Heart right ventricle (tissue), 16 donors: ENCODE results near the gene SLC6A12. TPM values are rescaled to one million over a fixed set of nuclear protein-coding genes. Genes with fewer than 3 reads are reported as not detected.

Experiments used
- ATAC-seq, 8 donors: fragments of 200-7000 bp; cut with Tn5 transposase; one replicate each; pipeline ENCODE4 v1.9.1; 2020; ENCODE audit warnings: mild to moderate bottlenecking in 8 of 8, moderate library complexity in 8 of 8, moderate number of reproducible peaks in 1 of 8
- DNase-seq, 2 donors: peaks; one replicate each; pipeline ENCODE4 v3.0.0-alpha.2; 2020
- H3K27ac ChIP-seq, 10 donors: fragments of 200-600 bp; sonication (generic) in 2 of 10; one replicate each; pipeline versions ENCODE4 v1.5.0 to v1.8.0; 2020 to 2022; ENCODE audit warnings: mild to moderate bottlenecking in 3 of 10
- H3K27me3 ChIP-seq, 7 donors: fragments of 200-600 bp; one replicate each; pipeline ENCODE4 v1.8.0; 2021 to 2022; ENCODE audit warnings: mild to moderate bottlenecking in 2 of 7
- H3K36me3 ChIP-seq, 9 donors: fragments of 200-600 bp; sonication (generic) in 1 of 9; one replicate each; pipeline versions ENCODE4 v1.5.0 to v1.8.0; 2020 to 2022; ENCODE audit warnings: mild to moderate bottlenecking in 2 of 9
- H3K4me1 ChIP-seq, 9 donors: fragments of 200-600 bp; sonication (generic) in 1 of 9; one replicate each; pipeline versions ENCODE4 v1.5.0 to v1.8.0; 2020 to 2022; ENCODE audit warnings: mild to moderate bottlenecking in 4 of 9
- H3K4me3 ChIP-seq, 10 donors: fragments of 200-600 bp; sonication (generic) in 2 of 10; one replicate each; pipeline versions ENCODE4 v1.5.0 to v1.8.0; 2020 to 2022; ENCODE audit warnings: mild to moderate bottlenecking in 7 of 10, moderate library complexity in 2 of 10
- H3K9me3 ChIP-seq, 11 donors: fragments of 200-600 bp in 10 of 11; sonication (generic) in 2 of 11; one replicate each; pipeline versions ENCODE4 v1.5.0 to v1.8.0; 2013 to 2022; ENCODE audit warnings: mild to moderate bottlenecking in 2 of 11, control low read depth in 1 of 11, moderate library complexity in 1 of 11
- CTCF ChIP-seq, 9 donors: fragments of 200-600 bp; sonication (generic) in 2 of 9; IDR thresholded peaks; one replicate each; pipeline versions ENCODE4 v1.5.0 to v1.8.0; 2021 to 2022; ENCODE audit warnings: antibody characterized with exemption in 9 of 9, mild to moderate bottlenecking in 5 of 9, moderate library complexity in 1 of 9
- WGBS, 2 donors: extraction: QIAGEN DNeasy Blood & Tissue Kit; methylation state at CpG; one replicate each; pipeline ENCODE4 v1.1.7; 2013; ENCODE audit warnings: inconsistent platforms in 1 of 2; 5-methylcytosine and 5-hydroxymethylcytosine counted together
- intact Hi-C, 10 donors: fragments of 100-400 bp; cut with DNase I; formaldehyde crosslinking; loops; one replicate each; pipeline versions ENCODE4 v1.11.1 to v1.14.2; 2022
- polyA plus RNA-seq, 2 donors: library from polyadenylated mRNA; stranded (reverse); fragments of 200-250 nt; gene quantifications; one replicate each; pipeline ENCODE4 v1.2.3, GENCODE V29; 2013
- total RNA-seq, 10 donors: library from RNA; stranded (reverse); fragmentation: NEBNext Ultra II Directional in 3 of 10; extraction: Animal tissue kit (Norgen Biotek cat#: 25700) in 3 of 10; gene quantifications; one replicate each; pipeline versions ENCODE4 v1.2.1 to v1.2.4, GENCODE V29; 2021 to 2023
- donor health status: Arrhythmogenic right ventricular cardiomyopathy.
- donor health status: ischemic (EF 13 %, LVEDD 7.1; RV severe dilation, severe dysfunction).
- donor health status: healthy with polysubstance abuse.
- donor health status: DM: no; HTN: yes; CAD: no.
- donor health status: DM: no; HTN: no; CAD: no.
- donor health status: ischemic (EF 25% LVEDD 6.9; RV normal size, moderate dysfunction).
- donor health status: ischemic (EF 25% LVEDD 5.7; RV mildly dilated, moderate dysfunction).
- donor health status: healthy.
- donor health status: DM: yes; HTN: yes; CAD: no.
- donor health status: Ischemic cardiomyopathy.
- donor health status: ischemic (EF 35%, LVEDD 5.7; RV mildly dilated, moderate dysfunction).
- donor health status: nonischemic (EF 11% LVEDD 7.7; RV severe dilation, severe dysfunction).
- donor health status: DM: yes; HTN: yes; CAD: no.
- donor health status: PGD.
- donor health status: ischemic (EF 29% LVEDD 5.4; RV normal size, mild dysfunction).
- donor health status: nonischemic (EF 23%, LVEDD 6.1; RV moderate dilation, normal function).

The SLC6A12 gene
- total and polyA plus RNA-seq, 12 donors: 0.14 to 1.4 (median 0.74) TPM

GRCh38 chr12:171276-171675 is 42.7 kb downstream of the SLC6A12 start:
- Histone ChIP-seq H3K27ac (peak overlapping the region in 1 of 10 donors; percentile 45), H3K27me3 (peaks cover 0 to 9% (median 0%) of the 10 kb centered on the region in 7 donors), H3K36me3 (peaks cover 0 to 11% (median 0%) of the 10 kb centered on the region in 9 donors), H3K9me3 (no peaks in the 10 kb centered on the region), H3K4me1 (peaks cover 19 to 96% (median 68%) of the 10 kb centered on the region in 9 donors), H3K4me3 (no peak overlapping the region)
- 89 to 93% methylated on average over 10 of the region's 10 CpGs for WGBS, 2 donors
- no peak for TF ChIP-seq CTCF (IDR thresholded peaks at IDR 0.05)
- ATAC-seq: no peak
- intact Hi-C loops: no loop called here
- DNase-seq: no peak

GRCh38 chr12:170371-171225 is 43.4 kb downstream of the SLC6A12 start:
- peaks cover 0 to 9% (median 0%) of the 10 kb centered on the region in 7 donors for H3K27me3 ChIP-seq
- intact Hi-C loops: no loop called here
- no peak overlapping the region for H3K4me3 ChIP-seq
- no peak for DNase-seq
- H3K36me3 ChIP-seq: peaks cover 0 to 18% (median 0%) of the 10 kb centered on the region in 9 donors
- no peaks in the 10 kb centered on the region for H3K9me3 ChIP-seq
- TF ChIP-seq CTCF (IDR thresholded peaks at IDR 0.05): no peak
- WGBS, 2 donors: 84 to 87% methylated on average over 29 of the region's 29 CpGs
- ATAC-seq: no peak
- peak overlapping the region in 3 of 10 donors; percentile 14 to 41 (median 38) for H3K27ac ChIP-seq
- H3K4me1 ChIP-seq: peaks cover 13 to 90% (median 61%) of the 10 kb centered on the region in 9 donors

GRCh38 chr12:169528-170370 is 44.2 kb downstream of the SLC6A12 start:
- WGBS, 2 donors: 79 to 82% methylated on average over 17 of the region's 17 CpGs
- Histone ChIP-seq H3K9me3 (no peaks in the 10 kb centered on the region), H3K27ac (peak overlapping the region in 3 of 10 donors; percentile 14 to 74 (median 41)), H3K4me3 (no peak overlapping the region), H3K4me1 (peaks cover 5 to 82% (median 53%) of the 10 kb centered on the region in 9 donors), H3K27me3 (peaks cover 0 to 9% (median 0%) of the 10 kb centered on the region in 7 donors), H3K36me3 (peaks cover 0 to 27% (median 0%) of the 10 kb centered on the region in 9 donors)
- intact Hi-C loops: no loop called here
- ATAC-seq: peak in 2 of 8 donors; percentile 21 to 25
- no peak for TF ChIP-seq CTCF (IDR thresholded peaks at IDR 0.05)
- DNase-seq: no peak
